ENCODE measurements around the gene SLC5A2. TPM values are rescaled to one million over a fixed set of nuclear protein-coding genes. Genes with fewer than 3 reads are reported as not detected.

The SLC5A2 gene
- total RNA-seq, 1 experiment from 2014 or later = 0.11 TPM

- no peak overlapping the region for H3K9ac ChIP-seq (ENCODE audit: low read length)
- DNase-seq (no peak), ATAC-seq (no peak)
- intact Hi-C loops (cut with micrococcal nuclease) = no loop called here
- H3K9me3 ChIP-seq (ENCODE audit: low read length) = no peaks in the 10 kb centered on the region
- no peaks in the 10 kb centered on the region; the same call in 1 of the 2 replicates for H3K4me1 ChIP-seq (ENCODE audit: insufficient read depth, low read length)
- H3K27ac ChIP-seq (ENCODE audit: low read length) = no peak overlapping the region
- no peaks in the 10 kb centered on the region for H3K27me3 ChIP-seq (ENCODE audit: low read length)
- POLR2A ChIA-PET (ENCODE audit: unreplicated experiment) = no interaction called here
- no peaks in the 10 kb centered on the region for H3K79me2 ChIP-seq (ENCODE audit: low read length)
- CTCF ChIA-PET = no interaction called here
- H3K4me2 ChIP-seq (ENCODE audit: low read length) = no peak overlapping the region
- H4K20me1 ChIP-seq (ENCODE audit: low read length) = no peaks in the 10 kb centered on the region
- BruUV-seq (replicated peaks) = no TSS peak
- TF ChIP-seq CTCF (conservative IDR thresholded peaks at IDR 0.05; ENCODE audit: low read depth, low read length) = no peak
- TF ChIP-seq EZH2 (IDR thresholded peaks at IDR 0.05; ENCODE audit: low read length, unreplicated experiment) = no peak
- no peak for TF ChIP-seq EZH2phosphoT487 (IDR thresholded peaks at IDR 0.05; ENCODE audit: borderline replicate concordance, low read length)
- no peak overlapping the region for H2AFZ ChIP-seq (ENCODE audit: low read length)
- H3K9me2 ChIP-seq (replicated peaks; ENCODE audit: low read length) = no peaks in the 10 kb centered on the region
- H3K4me3 ChIP-seq (ENCODE audit: low read length) = no peak overlapping the region
- no peaks in the 10 kb centered on the region for H3F3A ChIP-seq (ENCODE audit: low read length, unreplicated experiment)
- H3K36me3 ChIP-seq (ENCODE audit: low read depth, low read length) = no peaks in the 10 kb centered on the region
Measured at GRCh38 chr16:31467858-31468257, 15.1 kb upstream of the SLC5A2 start.

- no TSS peak for BruUV-seq (replicated peaks)
Measured at GRCh38 chr16:31470615-31471014, 12.3 kb upstream of the SLC5A2 start.

More at GRCh38 chr16:31470615-31471014, 12.3 kb upstream of the SLC5A2 start:
- H3F3A ChIP-seq (ENCODE audit: low read length, unreplicated experiment) = no peaks in the 10 kb centered on the region
- no peaks in the 10 kb centered on the region for H3K27me3 ChIP-seq (ENCODE audit: low read length)
- no peaks in the 10 kb centered on the region for H3K36me3 ChIP-seq (ENCODE audit: low read depth, low read length)
- H3K9me3 ChIP-seq (ENCODE audit: low read length) = no peaks in the 10 kb centered on the region
- H3K9me2 ChIP-seq (replicated peaks; ENCODE audit: low read length) = no peaks in the 10 kb centered on the region
- intact Hi-C loops (cut with micrococcal nuclease) = no loop called here
- H3K4me3 ChIP-seq (ENCODE audit: low read length) = no peak overlapping the region
- no peak overlapping the region for H3K9ac ChIP-seq (ENCODE audit: low read length)
- POLR2A ChIA-PET (ENCODE audit: unreplicated experiment) = no interaction called here
- no peak overlapping the region for H2AFZ ChIP-seq (ENCODE audit: low read length)
- no peak overlapping the region for H3K4me2 ChIP-seq (ENCODE audit: low read length)
- no peak for ATAC-seq
- H3K27ac ChIP-seq (ENCODE audit: low read length) = no peak overlapping the region
- H3K79me2 ChIP-seq (ENCODE audit: low read length) = no peaks in the 10 kb centered on the region
- H3K4me1 ChIP-seq (ENCODE audit: insufficient read depth, low read length) = no peaks in the 10 kb centered on the region; the same call in 1 of the 2 replicates
- TF ChIP-seq EZH2 (IDR thresholded peaks at IDR 0.05; ENCODE audit: low read length, unreplicated experiment) = no peak
- TF ChIP-seq CTCF (conservative IDR thresholded peaks at IDR 0.05; ENCODE audit: low read depth, low read length) = no peak
- TF ChIP-seq EZH2phosphoT487 (IDR thresholded peaks at IDR 0.05; ENCODE audit: borderline replicate concordance, low read length) = no peak
- H4K20me1 ChIP-seq (ENCODE audit: low read length) = no peaks in the 10 kb centered on the region
- CTCF ChIA-PET = no interaction called here
- no peak for DNase-seq
